Natural killer cell (primary cell): ENCODE data around the gene DHX8. TPM values are rescaled to one million over a fixed set of nuclear protein-coding genes. Genes with fewer than 3 reads are reported as not detected.

Source experiments
- ATAC-seq, 3 donors: fragments of 150-1000 bp in 2 of 3; fragments of 200-7000 bp in 1 of 3; cut with Tn5 transposase; 1 replicate in 1 of 3; 2 replicates in 2 of 3; pipeline ENCODE4 v1.10.0; 2021; ENCODE audit warnings: mild to moderate bottlenecking in 2 of 3, moderate library complexity in 2 of 3
- DNase-seq, 2 donors: peaks; one replicate each; pipeline versions ENCODE4 v3.0.0 to v3.0.0-alpha.2; 2013 to 2021; ENCODE audit warnings: mixed read lengths in 1 of 2
- H3K27ac ChIP-seq: one replicate; pipeline ENCODE4 v1.5.1; 2013; ENCODE audit warnings: mild to moderate bottlenecking, low read length
- H3K27me3 ChIP-seq: one replicate; pipeline ENCODE4 v1.6.1; 2013; ENCODE audit warnings: low read length; ENCODE audit not compliant: control insufficient read depth, insufficient read depth
- H3K36me3 ChIP-seq: one replicate; pipeline ENCODE4 v1.6.1; 2013; ENCODE audit warnings: low read length; ENCODE audit not compliant: control insufficient read depth, insufficient read depth
- H3K4me1 ChIP-seq: one replicate; pipeline ENCODE4 v1.6.1; 2013; ENCODE audit warnings: low read length; ENCODE audit not compliant: control insufficient read depth, insufficient read depth
- H3K4me3 ChIP-seq: one replicate; pipeline ENCODE4 v1.5.1; 2013; ENCODE audit warnings: low read length
- H3K9me3 ChIP-seq: one replicate; pipeline ENCODE4 v1.6.1; 2013; ENCODE audit warnings: low read length; ENCODE audit not compliant: control insufficient read depth, insufficient read depth
- H3K27ac Mint-ChIP-seq, 2 donors: one replicate each; pipeline ENCODE4 v1.8.0; 2022; ENCODE audit warnings: mild to moderate bottlenecking in 2 of 2, mixed read lengths in 2 of 2, moderate library complexity in 1 of 2
- H3K27me3 Mint-ChIP-seq, 2 donors: one replicate each; pipeline ENCODE4 v1.8.0; 2022; ENCODE audit warnings: low read depth in 2 of 2, mixed read lengths in 2 of 2
- H3K36me3 Mint-ChIP-seq: one replicate; pipeline ENCODE4 v1.8.0; 2022; ENCODE audit warnings: mixed read lengths
- H3K4me1 Mint-ChIP-seq, 2 donors: one replicate each; pipeline ENCODE4 v1.8.0; 2022; ENCODE audit warnings: mixed read lengths in 2 of 2
- H3K4me3 Mint-ChIP-seq: one replicate; pipeline ENCODE4 v1.8.0; 2022; ENCODE audit warnings: mild to moderate bottlenecking, moderate library complexity, mixed read lengths
- H3K9me3 Mint-ChIP-seq, 2 donors: one replicate each; pipeline ENCODE4 v1.8.0; 2022; ENCODE audit warnings: mixed read lengths in 2 of 2
- WGBS: methylation state at CpG from one replicate; pipeline ENCODE4 v1.1.7; 2013; ENCODE audit warnings: missing lambda C conversion rate; ENCODE audit not compliant: insufficient coverage; 5-methylcytosine and 5-hydroxymethylcytosine counted together
- intact Hi-C: fragments of 100-400 bp; cut with micrococcal nuclease; formaldehyde crosslinking; loops from one replicate; pipeline ENCODE4 v1.14.2; 2022
- total RNA-seq, 4 donors: library from RNA; stranded (reverse); fragments of 120-200 nt in 1 of 4; gene quantifications; one replicate each; pipeline versions ENCODE4 v1.2.3 to v1.2.4, GENCODE V29; 2013 to 2022
- TF ChIP-seq, protein P1 (sequence below): fragments of 200-600 bp; IDR thresholded peaks from one replicate; pipeline ENCODE4 v1.8.0; 2022; ENCODE audit warnings: antibody characterized with exemption

Gene DHX8
- total RNA-seq, 3 donors from 2014 or later (not counting 1 experiment from before 2014, with no cell fraction given) = 88.3 to 106 (median 105) TPM

DNA sequence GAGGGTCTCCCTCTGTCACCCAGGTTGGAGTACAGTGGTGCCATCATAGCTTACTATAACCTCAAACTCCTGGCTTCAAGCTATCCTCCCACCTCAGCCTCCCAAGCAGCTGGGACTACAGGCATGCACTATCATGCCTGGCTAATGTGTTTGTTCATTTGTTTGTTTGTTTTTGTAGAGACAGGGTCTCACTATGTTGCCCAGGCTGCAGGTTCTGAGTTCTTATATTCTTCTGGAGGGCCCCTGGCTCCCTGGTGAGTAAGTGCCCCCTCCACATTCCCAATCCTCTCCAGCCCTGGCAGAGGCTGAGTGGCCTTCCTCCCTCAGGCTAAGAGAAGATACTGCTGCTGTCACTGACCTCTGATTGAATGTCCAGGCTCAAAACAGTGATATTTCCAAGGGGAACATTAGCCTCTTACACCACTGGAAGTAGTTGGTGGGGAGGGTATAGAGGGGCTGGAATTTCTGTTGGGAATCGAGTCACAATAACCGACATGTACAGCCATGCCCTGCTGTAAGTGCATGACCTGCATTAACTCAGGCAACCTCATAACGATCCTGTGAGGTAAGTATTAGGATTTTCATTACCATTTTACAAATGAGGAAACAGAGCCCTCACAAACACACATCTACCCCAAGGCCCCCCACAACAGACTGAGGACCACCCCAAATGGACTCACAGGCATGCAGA is 65.1 kb downstream of the DHX8 start:
- peaks cover 19 to 21% of the 10 kb centered on the region in 2 donors for H3K4me1 Mint-ChIP-seq
- Histone ChIP-seq H3K27ac (no peak overlapping the region), H3K27me3 (peaks cover 25% of the 10 kb centered on the region), H3K36me3 (no peaks in the 10 kb centered on the region), H3K4me1 (peaks cover 24% of the 10 kb centered on the region), H3K9me3 (no peaks in the 10 kb centered on the region), H3K4me3 (no peak overlapping the region)
- DNase-seq (no peak), ATAC-seq (no peak)
- no peak overlapping the region for H3K4me3 Mint-ChIP-seq
- H3K27me3 Mint-ChIP-seq = peaks cover 35 to 49% of the 10 kb centered on the region in 2 donors
- TF ChIP-seq, protein P1, sequence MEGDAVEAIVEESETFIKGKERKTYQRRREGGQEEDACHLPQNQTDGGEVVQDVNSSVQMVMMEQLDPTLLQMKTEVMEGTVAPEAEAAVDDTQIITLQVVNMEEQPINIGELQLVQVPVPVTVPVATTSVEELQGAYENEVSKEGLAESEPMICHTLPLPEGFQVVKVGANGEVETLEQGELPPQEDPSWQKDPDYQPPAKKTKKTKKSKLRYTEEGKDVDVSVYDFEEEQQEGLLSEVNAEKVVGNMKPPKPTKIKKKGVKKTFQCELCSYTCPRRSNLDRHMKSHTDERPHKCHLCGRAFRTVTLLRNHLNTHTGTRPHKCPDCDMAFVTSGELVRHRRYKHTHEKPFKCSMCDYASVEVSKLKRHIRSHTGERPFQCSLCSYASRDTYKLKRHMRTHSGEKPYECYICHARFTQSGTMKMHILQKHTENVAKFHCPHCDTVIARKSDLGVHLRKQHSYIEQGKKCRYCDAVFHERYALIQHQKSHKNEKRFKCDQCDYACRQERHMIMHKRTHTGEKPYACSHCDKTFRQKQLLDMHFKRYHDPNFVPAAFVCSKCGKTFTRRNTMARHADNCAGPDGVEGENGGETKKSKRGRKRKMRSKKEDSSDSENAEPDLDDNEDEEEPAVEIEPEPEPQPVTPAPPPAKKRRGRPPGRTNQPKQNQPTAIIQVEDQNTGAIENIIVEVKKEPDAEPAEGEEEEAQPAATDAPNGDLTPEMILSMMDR = no peak
- H3K27ac Mint-ChIP-seq = no peak overlapping the region
- intact Hi-C loops = no loop called here
- no peaks in the 10 kb centered on the region for H3K36me3 Mint-ChIP-seq
- no peaks in the 10 kb centered on the region for H3K9me3 Mint-ChIP-seq
- no CpG with 5 or more reads among the region's 3 CpGs for WGBS

DNA sequence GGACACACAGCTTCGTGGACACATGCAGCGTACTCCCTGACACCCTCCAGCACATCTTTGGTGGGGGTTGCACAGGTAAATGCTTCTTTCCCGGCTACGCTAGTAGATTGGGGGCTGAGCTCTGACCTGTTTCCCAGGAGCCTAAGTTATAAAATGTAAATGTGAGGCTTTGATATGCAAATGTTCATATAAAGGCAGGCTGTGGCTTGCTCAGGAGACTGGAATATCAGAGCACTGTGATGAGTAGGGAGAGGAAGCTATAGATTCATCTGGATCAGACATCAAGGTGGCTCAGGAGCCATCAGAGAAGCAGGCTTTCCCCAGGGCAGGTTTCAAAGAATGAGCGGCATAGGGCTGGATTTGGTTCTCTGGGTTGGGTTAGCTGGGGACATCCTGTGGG is 65.7 kb downstream of the DHX8 start:
- ATAC-seq (no peak), DNase-seq (no peak)
- Mint-ChIP-seq H3K27me3 (peaks cover 32 to 49% of the 10 kb centered on the region in 2 donors), H3K36me3 (no peaks in the 10 kb centered on the region), H3K4me3 (no peak overlapping the region), H3K4me1 (peaks cover 18 to 19% of the 10 kb centered on the region in 2 donors), H3K27ac (no peak overlapping the region), H3K9me3 (no peaks in the 10 kb centered on the region)
- Histone ChIP-seq H3K4me3 (no peak overlapping the region), H3K9me3 (no peaks in the 10 kb centered on the region), H3K27me3 (peaks cover 25% of the 10 kb centered on the region), H3K36me3 (no peaks in the 10 kb centered on the region), H3K4me1 (peaks cover 24% of the 10 kb centered on the region), H3K27ac (no peak overlapping the region)
- 86% methylated on average over 5 of the region's 5 CpGs for WGBS
- intact Hi-C loops = no loop called here
- TF ChIP-seq, protein P1 = no peak

- no peaks in the 10 kb centered on the region for H3K9me3 ChIP-seq
- no peak for ATAC-seq
- H3K36me3 Mint-ChIP-seq = no peaks in the 10 kb centered on the region
- intact Hi-C loops = no loop called here
- no peak overlapping the region for H3K27ac Mint-ChIP-seq
- H3K27ac ChIP-seq = no peak overlapping the region
- WGBS = 86% methylated on average over 3 of the region's 4 CpGs
- H3K4me1 Mint-ChIP-seq = peaks cover 10 to 12% of the 10 kb centered on the region in 2 donors
- no peak for DNase-seq
- no peaks in the 10 kb centered on the region for H3K9me3 Mint-ChIP-seq
- peaks cover 19% of the 10 kb centered on the region for H3K27me3 ChIP-seq
- H3K4me3 ChIP-seq = no peak overlapping the region
- TF ChIP-seq, protein P1 = no peak
- H3K4me3 Mint-ChIP-seq = no peak overlapping the region
- H3K36me3 ChIP-seq = no peaks in the 10 kb centered on the region
- H3K4me1 ChIP-seq = peaks cover 15% of the 10 kb centered on the region
- peaks cover 25 to 45% of the 10 kb centered on the region in 2 donors for H3K27me3 Mint-ChIP-seq
These were observed 67.0 kb downstream of the DHX8 start for GRCh38 chr17:43550754-43551153.
